ENCODE results near the gene CIB4.

DNA sequence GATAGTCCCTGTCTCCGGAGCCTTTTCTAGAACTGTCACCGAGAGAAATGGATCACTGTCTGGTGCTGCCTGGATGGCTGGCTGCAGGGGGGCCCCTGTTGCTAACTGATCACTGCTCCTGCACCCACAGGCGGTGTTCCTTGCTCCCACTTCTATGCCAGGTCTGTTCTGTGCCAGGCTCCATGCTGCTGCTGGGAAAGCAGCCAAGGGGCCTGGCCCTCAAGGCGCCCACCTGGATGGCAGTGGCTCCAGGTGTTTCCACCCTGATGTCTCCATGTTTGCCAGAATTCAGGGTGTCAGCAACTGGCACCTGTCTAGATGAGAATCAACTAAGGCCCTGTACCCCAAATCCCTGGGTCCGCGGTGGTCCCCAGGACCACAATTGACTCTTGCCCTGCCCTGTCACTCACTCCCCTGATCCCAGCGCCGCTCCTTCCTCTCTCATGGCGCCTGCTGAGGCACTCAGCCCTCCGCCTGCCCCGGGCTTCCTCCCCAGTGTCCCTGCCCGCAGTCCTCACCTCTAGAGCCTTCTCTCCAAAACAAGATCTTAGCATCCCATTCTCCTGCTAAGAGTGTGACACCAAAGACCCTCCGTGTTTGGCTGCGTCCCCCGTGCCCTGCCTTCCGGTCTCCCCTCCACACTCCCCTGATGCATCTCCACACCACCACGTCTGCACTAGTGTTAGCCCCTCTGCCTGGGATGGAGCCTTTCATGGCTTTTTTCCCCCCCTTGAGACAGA is 90.7 kb downstream of the CIB4 start:
- TF ChIP-seq CTCF (IDR thresholded peaks at IDR 0.05) (no peak), POLR2A (IDR thresholded peaks at IDR 0.05) (no peak)
